GM18867 (cell line): Measurements from ENCODE around the gene GRIN3A.
"Not testable (repeated sequence)": the region's sequence is repeated elsewhere in the genome, so short reads cannot be mapped to it uniquely, and the experiment has no call there.

ENCODE experiments used
- ATAC-seq: cut with Tn5 transposase; IDR thresholded peaks from one replicate; pipeline ENCODE4 v1.9.1; 2021; ENCODE audit warnings: mild to moderate bottlenecking, moderate library complexity; ENCODE audit not compliant: unreplicated experiment

Gene GRIN3A

DNA sequence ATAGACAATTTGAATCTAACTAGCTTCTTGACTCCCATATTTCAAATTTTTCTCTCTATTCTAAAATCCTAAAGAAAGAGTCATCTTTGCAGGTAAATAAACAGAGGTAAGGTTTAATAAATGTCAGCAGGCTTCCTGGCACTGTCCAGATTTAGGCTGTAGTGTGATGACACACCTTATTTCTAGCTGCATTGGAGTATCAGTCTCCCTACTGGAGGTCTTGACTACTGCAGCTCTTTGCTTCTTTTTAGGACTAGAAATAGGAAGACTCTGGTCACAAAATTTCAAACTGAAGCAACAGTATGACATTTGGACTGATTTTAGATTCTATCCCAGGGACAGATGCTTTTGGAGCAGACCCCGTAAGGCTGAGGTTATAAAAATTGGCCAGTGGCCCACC, 103.0 kb downstream of the GRIN3A start:
- no peak for ATAC-seq

DNA sequence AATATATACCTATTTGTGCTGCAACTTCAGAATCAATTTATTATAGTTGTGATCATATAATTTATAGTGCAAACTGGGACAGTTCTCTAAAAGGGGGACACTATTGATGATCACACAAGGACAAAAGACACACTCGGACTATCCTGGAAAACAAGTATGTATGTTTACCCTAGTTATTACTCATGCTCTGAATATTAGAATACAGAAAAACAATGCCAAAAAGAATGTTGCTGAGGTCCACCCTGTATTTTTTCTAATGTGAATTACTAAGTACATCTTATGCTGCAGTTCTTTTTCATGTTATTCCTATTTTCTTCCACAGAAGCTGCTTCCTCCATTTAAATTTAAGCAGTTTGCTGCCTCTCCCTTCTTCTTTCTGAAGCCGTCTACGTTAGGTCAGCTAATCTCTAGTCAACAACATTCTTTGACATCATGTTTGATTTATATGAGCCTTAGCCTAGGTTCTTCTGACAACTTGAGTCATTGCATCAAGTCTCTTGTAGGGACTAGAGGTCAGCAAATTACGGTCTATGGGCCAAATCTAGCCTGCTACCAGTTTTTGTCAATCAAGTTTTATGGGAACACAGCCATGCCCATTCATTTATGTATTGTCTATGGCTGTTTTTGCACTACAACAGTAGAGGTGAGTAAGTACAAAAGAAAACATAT, 103.6 kb downstream of the GRIN3A start:
- no peak for ATAC-seq

DNA sequence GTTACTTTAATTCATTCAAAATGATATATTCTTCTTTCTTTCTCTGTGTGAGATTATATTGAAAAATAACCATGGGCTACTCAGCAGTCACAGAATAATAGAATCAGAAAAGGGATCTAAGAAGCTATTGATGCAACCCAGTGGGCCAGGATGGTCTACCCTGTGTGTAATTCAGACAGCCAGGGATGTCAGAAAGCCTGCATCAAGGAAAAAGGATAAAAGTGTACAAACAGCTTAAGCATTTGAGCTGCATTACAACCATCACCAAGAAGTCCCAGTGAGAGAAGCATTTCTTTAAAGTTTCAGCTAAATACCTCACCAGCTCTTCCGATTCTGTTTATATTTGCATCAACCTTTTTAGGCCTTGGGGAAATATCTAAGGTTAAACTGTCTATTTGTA, 105.8 kb downstream of the GRIN3A start:
- no peak for ATAC-seq

- ATAC-seq, result no peak
These were observed 106.6 kb downstream of the GRIN3A start for GRCh38 chr9:101631892-101632291.

DNA sequence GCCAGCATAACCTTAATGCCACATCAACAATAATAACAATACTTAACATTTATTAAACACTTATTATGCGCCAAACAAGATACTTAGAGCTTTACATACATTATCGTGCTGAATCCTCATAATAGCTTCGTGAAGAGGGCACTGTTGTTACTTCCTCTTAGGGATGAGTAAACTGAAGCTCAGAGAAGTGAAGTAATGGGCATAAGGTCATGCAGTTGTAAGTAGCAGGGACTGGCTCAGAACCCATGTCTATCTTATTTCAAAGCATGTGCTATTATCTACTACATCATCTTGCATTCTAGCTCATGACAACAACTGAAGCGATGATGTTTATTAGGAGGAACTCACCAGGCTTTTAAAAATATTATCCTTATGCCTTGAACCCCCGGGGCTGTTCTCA, 108.8 kb downstream of the GRIN3A start:
- ATAC-seq, result no peak

DNA sequence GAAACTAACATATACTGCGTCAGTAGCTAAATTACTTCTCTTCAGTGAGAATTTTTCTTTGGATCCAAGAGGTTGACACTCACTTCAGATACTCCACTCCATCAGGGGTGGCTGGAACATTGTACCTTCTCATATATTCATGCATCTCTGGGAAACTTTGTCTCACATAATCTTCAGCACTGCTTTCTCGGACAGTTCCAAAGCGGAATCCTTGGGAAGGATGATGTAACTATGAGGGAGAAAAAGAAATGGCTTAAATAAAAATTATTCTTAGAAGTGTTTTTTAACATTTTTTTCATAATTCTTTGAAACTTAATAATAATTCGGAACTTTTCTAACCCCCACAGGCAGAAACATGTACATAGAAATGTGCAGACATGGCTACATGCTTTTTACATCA, 110.3 kb downstream of the GRIN3A start:
- ATAC-seq, result no peak

DNA sequence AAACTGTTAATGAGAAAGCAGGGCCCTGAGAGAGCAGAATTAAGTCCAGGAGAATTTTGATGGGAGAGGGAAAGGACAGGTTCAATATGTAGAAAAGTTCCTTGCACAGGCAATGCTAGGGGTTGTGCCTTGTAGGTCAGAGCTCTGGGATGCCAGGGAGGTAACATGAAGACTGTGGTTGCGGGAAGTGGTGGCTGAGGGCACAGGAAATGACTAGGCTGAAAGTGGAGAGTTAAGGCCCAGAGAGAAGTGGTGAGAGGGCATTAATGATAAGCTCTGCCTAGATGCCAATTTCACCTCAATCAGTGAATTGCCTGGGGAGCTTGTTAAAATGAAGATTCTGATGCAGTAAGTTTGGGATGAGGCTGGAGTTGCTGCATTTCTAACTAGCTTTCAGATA, 112.2 kb downstream of the GRIN3A start:
- ATAC-seq, result no peak

DNA sequence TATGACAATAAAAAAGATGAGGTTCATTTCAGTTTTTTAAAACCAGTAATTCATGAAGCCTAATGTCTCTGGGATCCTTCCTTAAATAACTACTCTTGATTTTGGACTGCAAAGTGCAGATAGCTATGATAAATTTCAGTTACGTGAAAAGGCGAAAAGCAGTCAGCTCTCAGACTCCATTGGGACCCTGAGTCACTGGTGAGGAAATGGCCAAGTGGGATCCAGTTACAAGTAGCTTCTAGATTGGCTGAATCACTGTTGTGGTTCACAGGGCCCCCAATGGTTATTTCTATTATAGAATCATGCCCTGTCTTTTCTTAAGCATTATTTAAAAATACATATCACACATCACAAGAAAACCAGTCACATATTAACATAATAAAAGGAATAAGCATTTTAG, 112.6 kb downstream of the GRIN3A start:
- ATAC-seq, result no peak

GRCh38 chr9:101620452-101620851, 118.0 kb downstream of the GRIN3A start:
- ATAC-seq, result no peak

GRCh38 chr9:101618698-101619097, 119.7 kb downstream of the GRIN3A start:
- ATAC-seq, result no peak

- ATAC-seq, result no peak
These were observed 132.9 kb downstream of the GRIN3A start for GRCh38 chr9:101605547-101605946.

DNA sequence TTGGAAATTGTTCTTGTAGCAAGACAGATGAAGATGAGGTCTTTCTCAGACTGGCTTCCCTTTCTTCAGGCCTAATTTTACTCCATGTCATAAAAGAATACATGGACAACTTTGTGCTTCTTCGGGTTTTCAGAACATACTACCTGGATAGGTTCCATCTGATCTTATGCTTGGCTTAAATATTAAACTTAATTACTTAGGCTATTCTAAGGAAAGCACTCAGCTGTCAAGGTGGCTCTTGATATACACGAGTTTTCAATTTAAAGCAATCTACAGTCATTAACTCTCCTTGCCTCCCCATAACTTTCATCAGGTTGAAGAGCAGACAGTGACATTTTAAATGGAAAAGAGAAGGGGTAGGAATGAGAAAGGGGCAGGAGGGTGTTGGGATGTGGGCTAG, 134.2 kb downstream of the GRIN3A start:
- no peak for ATAC-seq

GRCh38 chr9:101601904-101602765, 136.3 kb downstream of the GRIN3A start:
- ATAC-seq, result peak; percentile 69

GRCh38 chr9:101594796-101595195, 143.7 kb downstream of the GRIN3A start, which contains the start of gene PPP3R2:
PPP3R2 (minus strand) TSS chr9:101594969; CDS start chr9:101594921, 48 bp downstream.
- ATAC-seq, result no peak

- ATAC-seq, result no peak
These were observed 145.1 kb downstream of the GRIN3A start for GRCh38 chr9:101593345-101593744.

DNA sequence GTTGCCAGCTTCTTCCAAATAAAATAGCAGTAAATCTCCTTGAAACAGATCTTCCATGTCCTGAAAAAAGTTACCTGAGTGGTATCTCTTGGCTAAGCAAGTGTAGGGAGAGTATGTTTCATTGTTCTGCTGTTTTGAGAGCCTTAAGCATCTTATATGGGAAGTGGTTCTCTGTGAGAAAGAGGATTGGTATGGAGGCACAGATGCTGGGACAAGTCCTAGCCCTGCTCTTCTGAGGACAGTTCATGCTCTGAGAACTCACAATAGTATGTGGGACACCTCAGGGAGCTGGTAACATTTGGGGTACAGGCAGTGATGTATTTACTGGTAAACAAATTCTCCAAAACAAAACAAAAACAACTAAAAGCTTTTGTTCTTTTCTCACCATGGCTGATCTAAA, 145.7 kb downstream of the GRIN3A start:
- ATAC-seq, result no peak

DNA sequence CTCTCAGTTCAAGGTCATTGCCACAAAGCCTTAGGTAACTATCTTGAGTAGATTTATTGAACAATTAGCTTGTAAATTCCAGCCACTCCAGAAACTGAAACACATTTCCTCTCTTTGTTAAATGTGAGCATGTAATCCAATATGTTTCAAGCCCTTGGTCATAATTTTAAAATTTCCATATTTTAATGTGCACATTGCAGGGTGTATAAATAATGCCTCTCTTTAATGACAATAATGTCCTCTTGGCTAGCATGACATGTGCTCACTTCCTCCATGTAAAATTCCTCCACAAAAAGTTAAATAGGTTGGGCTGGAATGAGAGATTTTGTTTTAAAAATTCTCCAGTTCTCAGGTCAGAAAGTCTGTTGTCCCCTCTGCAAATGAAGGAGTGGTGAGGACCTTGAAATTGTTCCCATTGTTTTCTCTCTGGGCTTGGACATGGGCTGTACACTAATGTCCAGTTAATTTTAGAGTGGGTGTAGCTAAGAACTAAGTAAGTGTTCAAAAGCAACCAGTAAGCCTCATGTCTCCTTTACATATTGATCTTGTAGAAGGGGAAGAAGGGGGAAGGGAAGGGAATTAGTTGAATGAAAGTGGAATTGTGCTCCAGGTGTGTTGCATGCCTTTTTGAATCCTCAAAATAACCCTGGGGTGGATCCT, 146.5 kb downstream of the GRIN3A start:
- no peak for ATAC-seq

DNA sequence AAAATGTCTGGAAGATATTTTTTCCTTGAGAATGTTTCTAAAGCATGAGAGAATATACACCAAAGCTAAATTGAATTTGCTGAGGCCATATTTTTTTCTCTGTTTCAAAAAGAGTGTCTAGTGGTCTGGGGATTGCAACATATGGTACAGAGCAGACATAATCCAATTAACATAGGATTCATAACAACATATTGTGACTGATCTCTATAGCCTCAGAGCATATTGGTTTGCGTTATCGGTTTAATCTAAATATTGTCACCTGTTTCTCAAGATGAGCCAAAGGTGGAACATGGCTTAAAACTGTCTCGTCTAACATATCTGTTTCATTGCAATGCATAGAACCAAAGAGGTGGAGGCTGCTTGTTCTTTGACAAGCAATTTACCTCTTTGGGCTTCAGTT, 147.5 kb downstream of the GRIN3A start:
- ATAC-seq, result no peak

- not testable (repeated sequence) for ATAC-seq
These were observed 148.4 kb downstream of the GRIN3A start for GRCh38 chr9:101590074-101590473.

- ATAC-seq, result no peak
These were observed 151.0 kb downstream of the GRIN3A start for GRCh38 chr9:101587332-101588043.

DNA sequence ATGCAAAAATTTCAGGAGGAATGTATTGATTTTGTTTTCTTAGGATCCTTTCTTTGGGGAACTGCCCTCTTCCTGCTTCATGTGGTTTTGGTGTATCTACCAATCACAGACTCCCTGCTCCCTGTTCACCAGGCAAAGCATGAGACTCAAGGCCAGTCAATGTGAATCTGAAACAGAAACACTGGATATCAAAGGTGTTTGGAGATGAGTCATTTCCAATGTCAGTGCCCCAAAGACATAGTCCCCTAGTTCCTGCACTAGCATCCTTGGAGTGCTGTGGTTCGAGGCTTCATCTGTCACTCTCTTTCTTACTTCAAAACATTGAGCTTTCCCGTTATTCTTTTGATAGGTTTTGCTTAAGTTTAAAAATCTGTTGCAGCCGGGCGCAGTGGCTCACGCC, 151.8 kb downstream of the GRIN3A start:
- ATAC-seq, result peak; percentile 75
